Lung (tissue), 12 donors: Measurements from ENCODE around the gene ZAR1L. TPM values are rescaled to one million over a fixed set of nuclear protein-coding genes. Genes with fewer than 3 reads are reported as not detected.
A peak's percentile ranks its signal among the peaks of the same experiment; 100 is the strongest.

ENCODE experiments used
- ATAC-seq: fragments of 200-7000 bp; cut with Tn5 transposase; one replicate; pipeline ENCODE4 v1.9.1; 2020; ENCODE audit warnings: moderate number of reproducible peaks; ENCODE audit not compliant: insufficient read depth, low FRiP score
- DNase-seq, 3 donors: peaks; one replicate each; pipeline ENCODE4 v3.0.0-alpha.2; 2013 to 2017
- H3K27ac ChIP-seq, 2 donors: one replicate each; pipeline ENCODE4 v1.5.1; 2013; ENCODE audit warnings: mild to moderate bottlenecking in 2 of 2, moderate library complexity in 2 of 2, control low read depth in 1 of 2, inconsistent platforms in 1 of 2, low read depth in 1 of 2, low read length in 1 of 2
- H3K27me3 ChIP-seq, 3 donors: one replicate each; pipeline ENCODE4 v1.5.1; 2013; ENCODE audit warnings: low read length in 2 of 3; ENCODE audit not compliant: control insufficient read depth in 3 of 3, insufficient read depth in 3 of 3
- H3K36me3 ChIP-seq, 4 donors: one replicate each; pipeline ENCODE4 v1.5.1; 2013; ENCODE audit warnings: low read length in 4 of 4, mild to moderate bottlenecking in 1 of 4, moderate library complexity in 1 of 4; ENCODE audit not compliant: control insufficient read depth in 4 of 4, insufficient read depth in 4 of 4
- H3K4me1 ChIP-seq, 5 donors: one replicate each; pipeline ENCODE4 v1.5.1; 2013; ENCODE audit warnings: low read length in 5 of 5, mild to moderate bottlenecking in 2 of 5, moderate library complexity in 1 of 5; ENCODE audit not compliant: control insufficient read depth in 5 of 5, insufficient read depth in 5 of 5
- H3K4me3 ChIP-seq: one replicate; pipeline ENCODE4 v1.5.1; 2013; ENCODE audit warnings: mild to moderate bottlenecking, control low read depth, moderate library complexity
- H3K9ac ChIP-seq, 2 donors: one replicate each; pipeline ENCODE4 v1.5.1; 2013; ENCODE audit warnings: low read length in 2 of 2, control low read depth in 1 of 2; ENCODE audit not compliant: insufficient read depth in 1 of 2
- H3K9me3 ChIP-seq, 4 donors: one replicate each; pipeline ENCODE4 v1.5.1; 2013; ENCODE audit warnings: low read length in 3 of 4, mild to moderate bottlenecking in 1 of 4, moderate library complexity in 1 of 4; ENCODE audit not compliant: control insufficient read depth in 4 of 4, insufficient read depth in 3 of 4
- WGBS, 2 donors: extraction: QIAGEN DNeasy Blood & Tissue Kit; methylation state at CpG; one replicate each; pipeline ENCODE4 v1.1.7; 2013; 5-methylcytosine and 5-hydroxymethylcytosine counted together
- polyA plus RNA-seq, 2 donors: library from polyadenylated mRNA; stranded (reverse); fragments of 200-250 nt; gene quantifications; one replicate each; pipeline ENCODE4 v1.2.1, GENCODE V29; 2013
- total RNA-seq, 2 donors: library from RNA; depleted of rRNA in 1 of 2; stranded (reverse); fragments of >200 nt in 1 of 2; gene quantifications; one replicate each; pipeline ENCODE4 v1.2.1, GENCODE V29; 2014 to 2021
- TF ChIP-seq, protein P1 (sequence below): IDR thresholded peaks from 2 replicates; pipeline ENCODE4 v1.5.1; 2012; ENCODE audit warnings: mild to moderate bottlenecking; ENCODE audit errors: control extremely low read depth, extremely low read depth
- donor health status: control.
- donor health status: control.
- donor health status: Bipolar disorder and iron deficiency.
- donor health status: healthy.
- donor health status: DM: yes; HTN: yes; CAD: no.

The ZAR1L gene
- total and polyA plus RNA-seq, 4 donors: not detected

- peak overlapping the region; percentile 12 for H3K4me3 ChIP-seq
- 52 to 80% methylated on average over 10 of the region's 10 CpGs for WGBS, 2 donors
- TF ChIP-seq, protein P1, sequence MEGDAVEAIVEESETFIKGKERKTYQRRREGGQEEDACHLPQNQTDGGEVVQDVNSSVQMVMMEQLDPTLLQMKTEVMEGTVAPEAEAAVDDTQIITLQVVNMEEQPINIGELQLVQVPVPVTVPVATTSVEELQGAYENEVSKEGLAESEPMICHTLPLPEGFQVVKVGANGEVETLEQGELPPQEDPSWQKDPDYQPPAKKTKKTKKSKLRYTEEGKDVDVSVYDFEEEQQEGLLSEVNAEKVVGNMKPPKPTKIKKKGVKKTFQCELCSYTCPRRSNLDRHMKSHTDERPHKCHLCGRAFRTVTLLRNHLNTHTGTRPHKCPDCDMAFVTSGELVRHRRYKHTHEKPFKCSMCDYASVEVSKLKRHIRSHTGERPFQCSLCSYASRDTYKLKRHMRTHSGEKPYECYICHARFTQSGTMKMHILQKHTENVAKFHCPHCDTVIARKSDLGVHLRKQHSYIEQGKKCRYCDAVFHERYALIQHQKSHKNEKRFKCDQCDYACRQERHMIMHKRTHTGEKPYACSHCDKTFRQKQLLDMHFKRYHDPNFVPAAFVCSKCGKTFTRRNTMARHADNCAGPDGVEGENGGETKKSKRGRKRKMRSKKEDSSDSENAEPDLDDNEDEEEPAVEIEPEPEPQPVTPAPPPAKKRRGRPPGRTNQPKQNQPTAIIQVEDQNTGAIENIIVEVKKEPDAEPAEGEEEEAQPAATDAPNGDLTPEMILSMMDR: no peak
Observed at GRCh38 chr13:32254916-32255723, 60.0 kb downstream of the ZAR1L start.

DNA sequence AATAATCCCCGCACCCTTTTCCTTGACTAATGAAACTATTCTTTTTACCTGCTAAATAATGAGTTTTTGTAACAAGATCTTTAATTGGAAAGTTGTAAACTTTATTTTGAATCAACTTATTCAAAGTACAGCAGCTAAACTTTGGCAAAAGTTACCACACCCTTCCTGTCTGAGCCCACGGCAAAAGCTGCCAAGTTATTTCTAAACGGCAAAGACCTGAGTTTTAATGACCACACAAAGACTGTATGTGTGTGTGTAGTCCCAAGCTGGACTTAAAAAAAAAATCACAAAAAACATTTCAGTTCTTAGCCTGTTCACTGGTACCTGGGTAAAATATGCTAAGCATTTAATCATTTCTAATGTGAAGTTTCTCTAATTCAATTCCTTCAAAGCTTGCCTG is 60.7 kb downstream of the ZAR1L start:
- Histone ChIP-seq H3K27ac (peak overlapping the region; percentile 79 to 91), H3K9me3 (peaks cover 0 to 1% (median 0%) of the 10 kb centered on the region in 4 donors), H3K4me3 (no peak overlapping the region), H3K36me3 (peaks cover 0 to 8% (median 3%) of the 10 kb centered on the region in 4 donors), H3K27me3 (no peaks in the 10 kb centered on the region), H3K4me1 (peaks cover 0 to 14% (median 0%) of the 10 kb centered on the region in 5 donors), H3K9ac (no peak overlapping the region)
- 25 to 37% methylated on average over 3 of the region's 3 CpGs for WGBS, 2 donors
- no peak for ATAC-seq
- TF ChIP-seq, protein P1: no peak
- DNase-seq: no peak

More at GRCh38 chr13:32254916-32255723, 60.0 kb downstream of the ZAR1L start:
- Histone ChIP-seq H3K27me3 (no peaks in the 10 kb centered on the region), H3K27ac (peak overlapping the region; percentile 79 to 82), H3K4me1 (peaks cover 0 to 14% (median 4%) of the 10 kb centered on the region in 5 donors), H3K9me3 (peaks cover 0 to 1% (median 0%) of the 10 kb centered on the region in 4 donors), H3K9ac (no peak overlapping the region), H3K36me3 (peaks cover 0 to 5% (median 2%) of the 10 kb centered on the region in 4 donors)
- DNase-seq (no peak), ATAC-seq (no peak)

GRCh38 chr13:32253911-32254399 is 61.2 kb downstream of the ZAR1L start:
- Histone ChIP-seq H3K4me3 (peak overlapping the region; percentile 33), H3K9me3 (no peaks in the 10 kb centered on the region), H3K36me3 (peaks cover 0 to 8% (median 3%) of the 10 kb centered on the region in 4 donors), H3K27ac (peak overlapping the region; percentile 79 to 91), H3K9ac (no peak overlapping the region), H3K27me3 (no peaks in the 10 kb centered on the region), H3K4me1 (peaks cover 0 to 15% (median 0%) of the 10 kb centered on the region in 5 donors)
- TF ChIP-seq, protein P1: no peak
- DNase-seq: peak in 2 of 3 donors; percentile 22 to 55
- peak; percentile 61 for ATAC-seq
- 42 to 74% methylated on average over 14 of the region's 14 CpGs for WGBS, 2 donors

Other genes starting within 250 kb of the ZAR1L start
- gene BRCA2, start 145 bp upstream of the ZAR1L start, total RNA-seq: 10 to 100 TPM in 1 of 2 donors, 1 to 10 TPM in 1; 3.7 to 12.8 TPM
- 1 to 10 TPM in 1 of 2 donors, under 1 TPM in 1; 0.85 to 1.1 TPM for gene BRCA2, start 145 bp upstream of the ZAR1L start, polyA plus RNA-seq
- gene N4BP2L1, start 112.8 kb upstream of the ZAR1L start, total RNA-seq: 10 to 100 TPM; 12.4 to 81.8 TPM
- gene N4BP2L1, start 112.8 kb upstream of the ZAR1L start, polyA plus RNA-seq: 10 to 100 TPM; 12.6 to 21.6 TPM
- gene N4BP2L2, start 223.4 kb upstream of the ZAR1L start, total RNA-seq: 100 to 1,000 TPM in 1 of 2 donors, 10 to 100 TPM in 1; 87.5 to 402 TPM
- 10 to 100 TPM; 41.1 to 62.6 TPM for gene N4BP2L2, start 223.4 kb upstream of the ZAR1L start, polyA plus RNA-seq